ENCODE results near the gene MAP3K6. TPM values are rescaled to one million over a fixed set of nuclear protein-coding genes. Genes with fewer than 3 reads are reported as not detected.
A peak's percentile ranks its signal among the peaks of the same experiment; 100 is the strongest.

The MAP3K6 gene
- total RNA-seq, 2 experiments from 2014 or later = 8.3 to 9.5 TPM

DNA sequence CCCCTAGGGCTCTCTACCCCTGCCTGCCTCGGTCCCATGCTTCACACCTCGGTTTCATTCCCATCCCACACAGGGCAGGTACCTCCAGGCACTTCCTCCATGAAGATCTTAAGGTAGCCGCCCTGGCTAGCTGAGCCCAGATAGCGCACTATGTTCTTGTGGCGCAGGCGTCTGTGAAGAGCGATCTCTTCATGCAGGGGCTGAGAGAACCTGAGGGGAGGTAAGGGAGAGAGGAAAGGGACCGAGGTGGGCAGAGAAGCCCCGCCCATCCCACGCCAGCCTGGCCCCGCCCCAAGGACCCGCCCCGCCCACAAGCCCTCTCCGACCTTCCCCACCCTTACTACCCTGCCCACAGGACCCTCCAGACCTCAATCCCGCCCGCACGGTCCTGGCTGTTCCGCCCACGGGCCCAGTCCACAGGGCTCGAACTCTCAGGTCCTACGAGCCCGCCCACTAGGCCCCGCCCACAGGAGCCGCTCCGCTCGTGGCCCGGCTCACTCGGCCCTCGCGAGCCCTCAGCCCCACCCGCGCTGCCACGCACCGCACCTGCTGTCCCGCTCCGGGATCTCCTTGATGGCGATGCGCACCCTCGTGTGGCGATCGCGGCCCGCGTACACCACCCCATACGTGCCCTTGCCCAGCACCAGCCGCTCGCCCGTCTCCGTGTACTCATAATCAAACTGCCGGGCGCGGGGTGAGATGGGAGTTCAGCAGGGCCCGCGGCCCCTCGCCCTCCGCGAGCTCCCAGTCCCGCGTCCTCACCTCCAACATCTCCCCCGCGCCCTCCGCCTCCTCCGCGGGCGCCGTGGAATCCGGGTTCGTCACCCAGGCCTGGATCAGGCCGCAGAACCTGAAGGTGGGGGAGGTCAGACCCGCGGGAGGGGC, 6.4 kb downstream of the MAP3K6 start:
- Mint-ChIP-seq H3K36me3 (ENCODE audit: low read depth) (peaks cover 2% of the 10 kb centered on the region), H3K27ac (no peak overlapping the region), H3K4me3 (peak overlapping the region; percentile 60), H3K27me3 (peaks cover 2% of the 10 kb centered on the region), H3K9me3 (no peaks in the 10 kb centered on the region), H3K4me1 (ENCODE audit: low read depth) (peaks cover 45% of the 10 kb centered on the region)
- POLR2A ChIA-PET = interaction anchor here (0.6 to 0.7 kb wide), 3 partner anchors 10 to 359 kb away, joined by 3 to 4 read pairs (median 3); no protein-coding TSS in a partner anchor
- CTCF ChIA-PET = interaction anchor here (1.1 to 8.9 kb wide), 5 partner anchors 11 to 60 kb away, joined by 3 to 85 read pairs (median 32); partner anchors contain the start of gene CD164L2
- DNase-seq (peak; percentile 57), ATAC-seq (peak; percentile 7)
- no peak for TF ChIP-seq CTCF (IDR thresholded peaks at IDR 0.05)
- intact Hi-C loops (cut with micrococcal nuclease) = no loop called here

DNA sequence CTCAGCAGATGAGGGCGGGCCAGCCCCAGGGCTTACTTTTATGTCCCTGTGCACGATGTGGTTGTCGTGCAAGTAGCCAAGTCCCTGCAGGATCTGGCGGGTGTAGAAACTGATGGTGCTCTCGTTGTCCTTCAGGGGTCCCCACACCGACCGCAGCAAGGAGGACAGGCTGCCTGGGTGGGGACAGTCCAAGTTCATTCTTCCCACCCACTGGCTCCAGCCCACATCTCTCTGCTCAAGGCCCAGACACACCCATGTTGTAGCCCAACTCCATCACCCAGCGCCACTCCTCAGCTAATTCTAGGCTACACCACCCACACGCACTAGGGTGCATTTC, 7.0 kb downstream of the MAP3K6 start:
- H3K27ac Mint-ChIP-seq = no peak overlapping the region
- intact Hi-C loops (cut with micrococcal nuclease) = no loop called here
- H3K4me1 Mint-ChIP-seq (ENCODE audit: low read depth) = peaks cover 44% of the 10 kb centered on the region
- H3K4me3 Mint-ChIP-seq = peak overlapping the region; percentile 60
- ChIA-PET CTCF (interaction anchor here (3.2 to 8.9 kb wide), 4 partner anchors 11 to 60 kb away, joined by 16 to 85 read pairs (median 54); partner anchors contain the start of gene CD164L2), POLR2A (interaction anchor here (0.6 to 0.7 kb wide), 3 partner anchors 11 to 359 kb away, joined by 3 to 4 read pairs (median 3); no protein-coding TSS in a partner anchor)
- H3K36me3 Mint-ChIP-seq (ENCODE audit: low read depth) = peaks cover 2% of the 10 kb centered on the region
- ATAC-seq = peak; percentile 7
- H3K27me3 Mint-ChIP-seq = peaks cover 2% of the 10 kb centered on the region
- DNase-seq = no peak
- no peak for TF ChIP-seq CTCF (IDR thresholded peaks at IDR 0.05)
- no peaks in the 10 kb centered on the region for H3K9me3 Mint-ChIP-seq

- TF ChIP-seq CTCF (IDR thresholded peaks at IDR 0.05) = no peak
- no peak for DNase-seq
- no peak for ATAC-seq
- peaks cover 2% of the 10 kb centered on the region for H3K27me3 Mint-ChIP-seq
- peak overlapping the region; percentile 9 for H3K4me3 Mint-ChIP-seq
- peaks cover 2% of the 10 kb centered on the region for H3K36me3 Mint-ChIP-seq (ENCODE audit: low read depth)
- ChIA-PET CTCF (interaction anchor here (3.2 to 8.9 kb wide), 8 partner anchors 10 to 59 kb away, joined by 16 to 91 read pairs (median 56); partner anchors contain the start of genes CD164L2, GPR3, MAP3K6 and SYTL1), POLR2A (interaction anchor here (0.6 to 1.6 kb wide), 3 partner anchors 10 to 59 kb away, joined by 3 to 7 read pairs (median 3); no protein-coding TSS in a partner anchor)
- peaks cover 44% of the 10 kb centered on the region for H3K4me1 Mint-ChIP-seq (ENCODE audit: low read depth)
- H3K9me3 Mint-ChIP-seq = no peaks in the 10 kb centered on the region
- H3K27ac Mint-ChIP-seq = no peak overlapping the region
- intact Hi-C loops (cut with micrococcal nuclease) = no loop called here
Measured at GRCh38 chr1:27358928-27359313, 7.8 kb downstream of the MAP3K6 start.

- Mint-ChIP-seq H3K27ac (no peak overlapping the region), H3K4me3 (no peak overlapping the region), H3K4me1 (ENCODE audit: low read depth) (peaks cover 44% of the 10 kb centered on the region), H3K36me3 (ENCODE audit: low read depth) (peaks cover 2% of the 10 kb centered on the region), H3K27me3 (peaks cover 2% of the 10 kb centered on the region), H3K9me3 (no peaks in the 10 kb centered on the region)
- intact Hi-C loops (cut with micrococcal nuclease) = no loop called here
- DNase-seq (no peak), ATAC-seq (no peak)
- ChIA-PET CTCF (interaction anchor here (0.6 to 8.9 kb wide), 25 partner anchors 9 to 306 kb away, joined by 3 to 91 read pairs (median 5); partner anchors contain the start of genes CD164L2, GPR3, MAP3K6 and SYTL1), POLR2A (interaction anchor here (0.6 to 6.7 kb wide), 8 partner anchors 8 to 61 kb away, joined by 3 to 61 read pairs (median 6); partner anchors contain the start of genes CD164L2, MAP3K6 and SYTL1)
- no peak for TF ChIP-seq CTCF (IDR thresholded peaks at IDR 0.05)
Measured at GRCh38 chr1:27358038-27358927, 8.5 kb downstream of the MAP3K6 start.

Measured in activated CD8-positive, alpha-beta T cell treated with anti-CD3 and anti-CD28 coated beads for 36 hours (primary cell).